Body of pancreas (tissue), 4 donors: Measurements from ENCODE around the gene SRBD1. TPM values are rescaled to one million over a fixed set of nuclear protein-coding genes. Genes with fewer than 3 reads are reported as not detected.

Experiments used
- ATAC-seq: fragments of 150-250 bp; one replicate; pipeline ENCODE4 v1.9.1; 2016
- DNase-seq, 4 donors: peaks; one replicate each; pipeline ENCODE4 v3.0.0-alpha.2; 2019
- H3K27ac ChIP-seq, 4 donors: fragments of 200-600 bp; sonication (generic); 1 replicate in 3 of 4; 2 replicates in 1 of 4; pipeline versions ENCODE4 v1.5.1 to v1.6.1; 2016 to 2019; ENCODE audit warnings: mild to moderate bottlenecking in 1 of 4, mixed read lengths in 1 of 4, moderate library complexity in 1 of 4
- H3K27me3 ChIP-seq, 2 donors: fragments of 200-600 bp; sonication (generic); one replicate each; pipeline ENCODE4 v1.6.0; 2016; ENCODE audit warnings: mild to moderate bottlenecking in 1 of 2
- H3K36me3 ChIP-seq, 2 donors: fragments of 200-600 bp; sonication (generic); replicated peaks in 1 of 2; 2 replicates each; pipeline ENCODE4 v1.5.1; 2016; ENCODE audit warnings: low read depth in 2 of 2; ENCODE audit not compliant: insufficient read depth in 1 of 2
- H3K4me1 ChIP-seq: fragments of 200-600 bp; sonication (generic); one replicate; pipeline ENCODE4 v1.6.0; 2016
- H3K4me3 ChIP-seq, 2 donors: fragments of 200-600 bp; sonication (generic); 1 replicate in 1 of 2; 2 replicates in 1 of 2; pipeline ENCODE4 v1.5.1; 2016 to 2019
- H3K9me3 ChIP-seq, 3 donors: fragments of 200-600 bp; sonication (generic); 1 replicate in 2 of 3; 2 replicates in 1 of 3; pipeline ENCODE4 v1.5.1; 2016
- CTCF ChIP-seq, 7 experiments: fragments of 450-650 bp in 4 of 7; fragments of 200-600 bp in 3 of 7; sonication (generic) in 3 of 7; IDR thresholded peaks; one replicate each; pipeline ENCODE4 v1.5.1; 2016 to 2019; ENCODE audit warnings: antibody characterized with exemption in 7 of 7
- POLR2A ChIP-seq, 3 donors: fragments of 450-650 bp; IDR thresholded peaks; one replicate each; pipeline ENCODE4 v1.6.1; 2016; ENCODE audit warnings: antibody characterized with exemption in 3 of 3, mild to moderate bottlenecking in 2 of 3
- WGBS, 2 donors: methylation state at CpG; one replicate each; pipeline ENCODE4 v1.1.5; 2017; 5-methylcytosine and 5-hydroxymethylcytosine counted together
- intact Hi-C: fragments of 100-400 bp; cut with DNase I; formaldehyde crosslinking; loops from one replicate; pipeline ENCODE4 v1.15.1; 2023
- total RNA-seq, 2 donors: library from RNA; depleted of rRNA; stranded (reverse); fragments of >200 nt; gene quantifications; one replicate each; pipeline ENCODE4 v1.1.0, GENCODE V29; 2016

The SRBD1 gene
- total RNA-seq, 2 donors from 2014 or later, result 14.8 to 21.4 TPM

- TF ChIP-seq POLR2A (IDR thresholded peaks at IDR 0.05) (no peak), CTCF (IDR thresholded peaks at IDR 0.05) (no peak)
- DNase-seq, result no peak
- WGBS, 2 donors, result 42 to 76% methylated on average over 1 of the region's 1 CpG
These were observed 3.3 kb upstream of the SRBD1 start for GRCh38 chr2:45614330-45614729.

GRCh38 chr2:45612731-45613130, 1.7 kb upstream of the SRBD1 start:
- ATAC-seq (no peak), DNase-seq (no peak)
- Histone ChIP-seq H3K36me3 (no peaks in the 10 kb centered on the region), H3K9me3 (no peaks in the 10 kb centered on the region), H3K27ac (no peak overlapping the region), H3K4me3 (no peak overlapping the region), H3K4me1 (peaks cover 21% of the 10 kb centered on the region), H3K27me3 (no peaks in the 10 kb centered on the region)
- intact Hi-C loops, result no loop called here
- WGBS, 2 donors, result 53 to 77% methylated on average over 2 of the region's 2 CpGs
- TF ChIP-seq CTCF (IDR thresholded peaks at IDR 0.05), result no peak
- no peak for TF ChIP-seq POLR2A (IDR thresholded peaks at IDR 0.05)

More at GRCh38 chr2:45614330-45614729, 3.3 kb upstream of the SRBD1 start:
- Histone ChIP-seq H3K9me3 (no peaks in the 10 kb centered on the region), H3K36me3 (no peaks in the 10 kb centered on the region), H3K4me1 (peaks cover 15% of the 10 kb centered on the region), H3K4me3 (no peak overlapping the region), H3K27me3 (no peaks in the 10 kb centered on the region), H3K27ac (no peak overlapping the region)
- ATAC-seq, result no peak
- intact Hi-C loops, result no loop called here

GRCh38 chr2:45612285-45612684, 1.2 kb upstream of the SRBD1 start:
- no peak for DNase-seq
- peaks cover 21% of the 10 kb centered on the region for H3K4me1 ChIP-seq
- WGBS, 2 donors, result 54 to 61% methylated on average over 2 of the region's 2 CpGs
- no peaks in the 10 kb centered on the region for H3K36me3 ChIP-seq
- H3K27me3 ChIP-seq, result no peaks in the 10 kb centered on the region
- intact Hi-C loops, result no loop called here
- H3K4me3 ChIP-seq, result no peak overlapping the region
- no peak for ATAC-seq
- H3K9me3 ChIP-seq, result no peaks in the 10 kb centered on the region
- no peak overlapping the region for H3K27ac ChIP-seq
- no peak for TF ChIP-seq CTCF (IDR thresholded peaks at IDR 0.05)
- TF ChIP-seq POLR2A (IDR thresholded peaks at IDR 0.05), result no peak

GRCh38 chr2:45610281-45611019, 617 bp downstream of the SRBD1 start:
- peak; percentile 51 to 71 (median 60) for DNase-seq
- Histone ChIP-seq H3K4me1 (peaks cover 26% of the 10 kb centered on the region), H3K36me3 (no peaks in the 10 kb centered on the region), H3K4me3 (peak overlapping the region; percentile 60 to 67), H3K9me3 (no peaks in the 10 kb centered on the region), H3K27me3 (no peaks in the 10 kb centered on the region), H3K27ac (peak overlapping the region; percentile 48 to 93 (median 86))
- peak; percentile 69 for ATAC-seq
- TF ChIP-seq POLR2A (IDR thresholded peaks at IDR 0.05) (no peak), CTCF (IDR thresholded peaks at IDR 0.05) (peak in 4 of 7 experiments; percentile 11 to 39 (median 28))
- intact Hi-C loops, result no loop called here
- WGBS, 2 donors, result 0 to 1% methylated on average over 21 to 23 of the region's 23 CpGs

- intact Hi-C loops, result no loop called here
- Histone ChIP-seq H3K36me3 (peaks cover 0 to 7% of the 10 kb centered on the region in 2 donors), H3K27me3 (no peaks in the 10 kb centered on the region), H3K4me3 (no peak overlapping the region), H3K27ac (no peak overlapping the region), H3K9me3 (no peaks in the 10 kb centered on the region), H3K4me1 (peaks cover 26% of the 10 kb centered on the region)
- DNase-seq, result no peak
- ATAC-seq, result no peak
- TF ChIP-seq POLR2A (IDR thresholded peaks at IDR 0.05) (no peak), CTCF (IDR thresholded peaks at IDR 0.05) (peak in 6 of 7 experiments; percentile 13 to 38 (median 31))
- WGBS, 2 donors, result 57 to 77% methylated on average over 1 of the region's 1 CpG
These were observed 3.4 kb downstream of the SRBD1 start for GRCh38 chr2:45607701-45608100.
